Neural progenitor cell (in vitro differentiated cells): Measurements from ENCODE around the gene LGALS13.

Experiments used
- CTCF ChIP-seq: fragments of 200-600 bp; sonication (generic); IDR thresholded peaks from 2 replicates; pipeline ENCODE4 v1.5.1; 2017; ENCODE audit warnings: antibody characterized with exemption, mild to moderate bottlenecking
- EZH2 ChIP-seq: fragments of 200-600 bp; sonication (generic); IDR thresholded peaks from 2 replicates; pipeline ENCODE4 v1.6.1; 2017; ENCODE audit warnings: antibody characterized with exemption, mild to moderate bottlenecking, moderate library complexity
- EZH2phosphoT487 ChIP-seq: fragments of 200-600 bp; sonication (generic); IDR thresholded peaks from 2 replicates; pipeline ENCODE4 v1.6.1; 2017; ENCODE audit warnings: antibody characterized with exemption

DNA sequence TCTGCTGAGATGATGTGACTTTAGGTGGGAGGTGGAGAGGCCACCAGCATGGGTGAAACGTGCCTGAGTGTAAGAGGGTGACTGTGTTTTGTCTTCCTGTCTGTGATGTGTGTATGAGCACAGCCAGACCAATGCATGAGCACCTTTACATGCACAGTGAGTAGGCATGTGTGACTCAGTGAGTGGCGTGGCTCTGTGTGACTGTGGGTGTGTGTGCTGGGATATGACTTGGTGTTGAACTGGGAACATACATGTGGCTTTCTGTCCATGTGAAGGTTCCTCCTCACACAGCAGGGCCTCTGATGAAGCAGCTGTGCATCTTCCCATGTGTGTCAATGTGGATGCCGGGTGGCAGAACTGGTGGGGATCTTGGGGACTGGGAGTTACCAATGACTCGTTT, 19.9 kb upstream of the LGALS13 start:
- TF ChIP-seq CTCF (no peak), EZH2phosphoT487 (no peak), EZH2 (no peak)
